Measurements from ENCODE around the gene KIRREL1. TPM values are rescaled to one million over a fixed set of nuclear protein-coding genes. Genes with fewer than 3 reads are reported as not detected.

The KIRREL1 gene
- total and polyA plus RNA-seq, 2 of the 13 experiments (the other 11 are each of a cell fraction or from before 2014, with no cell fraction given) = 0.02 to 0.03 TPM

DNA sequence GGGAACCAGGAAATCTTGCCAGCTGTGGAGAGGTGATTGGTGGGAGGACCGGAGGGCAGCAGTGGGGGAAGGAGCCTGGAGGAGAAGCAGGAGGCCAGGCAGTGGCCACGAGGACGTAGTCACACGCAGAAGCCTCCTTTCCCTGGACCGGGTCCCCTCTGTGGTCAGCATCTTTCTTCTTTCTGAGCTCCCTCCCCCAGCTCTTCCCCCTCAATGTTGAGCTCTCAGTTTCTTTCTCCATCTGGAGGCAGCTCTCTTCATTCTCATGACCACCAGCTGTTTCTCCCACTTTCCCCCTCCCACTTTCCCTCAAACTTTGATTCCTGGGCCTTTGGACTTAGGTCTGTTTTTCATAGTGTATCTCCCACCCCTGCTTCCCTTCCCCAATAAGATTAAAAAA is 18.3 kb downstream of the KIRREL1 start (continued):
- TF ChIP-seq, protein P1, sequence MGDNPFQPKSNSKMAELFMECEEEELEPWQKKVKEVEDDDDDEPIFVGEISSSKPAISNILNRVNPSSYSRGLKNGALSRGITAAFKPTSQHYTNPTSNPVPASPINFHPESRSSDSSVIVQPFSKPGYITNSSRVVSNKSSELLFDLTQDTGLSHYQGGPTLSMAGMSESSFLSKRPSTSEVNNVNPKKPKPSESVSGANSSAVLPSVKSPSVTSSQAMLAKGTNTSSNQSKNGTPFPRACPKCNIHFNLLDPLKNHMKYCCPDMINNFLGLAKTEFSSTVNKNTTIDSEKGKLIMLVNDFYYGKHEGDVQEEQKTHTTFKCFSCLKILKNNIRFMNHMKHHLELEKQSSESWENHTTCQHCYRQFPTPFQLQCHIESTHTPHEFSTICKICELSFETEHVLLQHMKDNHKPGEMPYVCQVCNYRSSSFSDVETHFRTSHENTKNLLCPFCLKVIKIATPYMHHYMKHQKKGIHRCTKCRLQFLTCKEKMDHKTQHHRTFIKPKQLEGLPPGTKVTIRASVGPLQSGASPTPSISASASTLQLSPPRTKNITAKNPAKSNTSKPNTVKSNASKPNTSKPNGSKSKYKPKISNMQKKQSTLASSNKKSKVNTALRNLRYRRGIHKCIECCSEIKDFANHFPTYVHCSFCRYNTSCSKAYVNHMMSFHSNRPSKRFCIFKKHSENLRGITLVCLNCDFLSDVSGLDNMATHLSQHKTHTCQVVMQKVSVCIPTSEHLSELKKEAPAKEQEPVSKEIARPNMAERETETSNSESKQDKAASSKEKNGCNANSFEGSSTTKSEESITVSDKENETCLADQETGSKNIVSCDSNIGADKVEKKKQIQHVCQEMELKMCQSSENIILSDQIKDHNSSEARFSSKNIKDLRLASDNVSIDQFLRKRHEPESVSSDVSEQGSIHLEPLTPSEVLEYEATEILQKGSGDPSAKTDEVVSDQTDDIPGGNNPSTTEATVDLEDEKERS (CRISPR knock-in tag; IDR thresholded peaks at IDR 0.05) = no peak
- TF ChIP-seq ZNF563 (CRISPR knock-in tag; IDR thresholded peaks at IDR 0.05) (no peak), TRIM24 (CRISPR knock-in tag; IDR thresholded peaks at IDR 0.05) (no peak)

- no peaks in the 10 kb centered on the region for H3K4me1 ChIP-seq (ENCODE audit: insufficient read depth, low read length)
- no TSS peak for BruUV-seq (replicated peaks)
- ChIA-PET CTCF (ENCODE audit: low intra/inter-chr PET ratio, low total read pairs) (no interaction called here), POLR2A (no interaction called here)
- H3K4me3 ChIP-seq (replicated peaks in 1 of 3; ENCODE audit: insufficient read depth in 1 of 3, low read depth in 2 of 3, low read length in 3 of 3) = no peak overlapping the region
- TF ChIP-seq KDM3A (CRISPR knock-in tag; IDR thresholded peaks at IDR 0.05; ENCODE audit: low read depth) (no peak), RFX1 (IDR thresholded peaks at IDR 0.05) (peak; percentile 24; the same call in 1 of the 2 replicates)
- DNase-seq (ENCODE audit: low spot score) = no peak
- in situ Hi-C loops (cut with HindIII; ENCODE audit: extremely low pct_ligation_motif_present, low pct_unique_long_range_greater_than_20kb) = no loop called here
- H3K4me2 ChIP-seq (ENCODE audit: low read depth, low read length) = no peak overlapping the region
- ATAC-seq = no peak
- H3K27me3 ChIP-seq (ENCODE audit: control insufficient read depth in 1 of 2, insufficient read depth in 2 of 2, low read length in 2 of 2) = no peaks in the 10 kb centered on the region
- H3K9me3 ChIP-seq (ENCODE audit: low read length) = no peaks in the 10 kb centered on the region
- no peak overlapping the region for H2AFZ ChIP-seq (ENCODE audit: low read length)
- no peaks in the 10 kb centered on the region for H4K20me1 ChIP-seq (ENCODE audit: insufficient read depth, low read length)
- no peak overlapping the region for H3K9ac ChIP-seq (ENCODE audit: insufficient read depth, low read depth, low read length)
- H3K36me3 ChIP-seq (replicated peaks in 1 of 2; ENCODE audit: control insufficient read depth in 1 of 2, insufficient read depth in 2 of 2, low read length in 2 of 2) = no peaks in the 10 kb centered on the region
- intact Hi-C loops (cut with micrococcal nuclease; ENCODE audit: unreplicated experiment) = no loop called here
- H3K79me2 ChIP-seq (ENCODE audit: insufficient read depth, low read length) = no peaks in the 10 kb centered on the region
- FAIRE-seq = no peak
- 46% methylated on average over 12 of the region's 12 CpGs for WGBS (ENCODE audit: low lambda C conversion rate)
- H3K27ac ChIP-seq (ENCODE audit: extremely low read length, insufficient read depth, low read length) = no peak overlapping the region
These were observed 20.6 kb downstream of the KIRREL1 start for GRCh38 chr1:158013840-158014730.

Measured in HepG2 (cell line).